VCaP (cell line): ENCODE data around the gene ARID3B.
A peak's percentile ranks its signal among the peaks of the same experiment; 100 is the strongest.

Experiments
- H3K27ac ChIP-seq: fragments of 450-650 bp; 2 replicates; pipeline ENCODE4 v1.5.1; 2017
- TF ChIP-seq, protein P1 (sequence below): fragments of 450-650 bp; conservative IDR thresholded peaks from 2 replicates; pipeline ENCODE4 v1.5.1; 2017; ENCODE audit warnings: mild to moderate bottlenecking, moderate library complexity

Gene ARID3B

DNA sequence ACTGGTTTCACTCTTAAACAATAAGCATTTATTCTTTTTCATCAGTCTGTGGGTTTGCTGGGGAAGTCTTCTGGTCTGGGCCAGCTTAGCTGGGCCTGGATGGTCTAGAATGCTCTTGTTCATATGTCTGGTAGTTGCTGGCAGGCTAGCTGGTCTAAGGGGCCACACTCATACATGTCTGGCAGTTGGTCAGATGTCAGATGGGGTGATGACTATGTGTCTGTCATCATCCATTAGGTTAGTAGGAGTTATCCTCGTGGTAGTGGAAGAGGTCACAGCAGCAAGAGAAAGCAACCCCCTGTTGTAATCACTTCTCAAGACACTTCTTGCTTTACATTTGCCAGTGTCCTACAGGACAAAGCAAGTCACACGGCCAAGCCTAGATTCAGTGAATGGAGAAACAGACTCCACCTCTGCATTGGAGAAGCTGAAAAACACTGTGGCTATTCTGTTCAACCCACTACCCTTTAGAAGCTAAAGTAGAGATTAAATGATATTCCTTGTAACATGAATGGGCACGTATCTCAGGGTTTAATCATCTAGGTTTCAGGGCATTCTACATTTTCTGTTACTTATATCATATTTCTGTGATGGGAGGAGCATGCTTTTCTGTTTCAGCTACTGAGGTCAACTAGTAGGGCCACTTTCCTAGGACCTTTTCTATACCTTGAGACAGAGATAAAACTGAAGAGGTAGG lies 5.5 kb upstream of the ARID3B start:
- TF ChIP-seq, protein P1, sequence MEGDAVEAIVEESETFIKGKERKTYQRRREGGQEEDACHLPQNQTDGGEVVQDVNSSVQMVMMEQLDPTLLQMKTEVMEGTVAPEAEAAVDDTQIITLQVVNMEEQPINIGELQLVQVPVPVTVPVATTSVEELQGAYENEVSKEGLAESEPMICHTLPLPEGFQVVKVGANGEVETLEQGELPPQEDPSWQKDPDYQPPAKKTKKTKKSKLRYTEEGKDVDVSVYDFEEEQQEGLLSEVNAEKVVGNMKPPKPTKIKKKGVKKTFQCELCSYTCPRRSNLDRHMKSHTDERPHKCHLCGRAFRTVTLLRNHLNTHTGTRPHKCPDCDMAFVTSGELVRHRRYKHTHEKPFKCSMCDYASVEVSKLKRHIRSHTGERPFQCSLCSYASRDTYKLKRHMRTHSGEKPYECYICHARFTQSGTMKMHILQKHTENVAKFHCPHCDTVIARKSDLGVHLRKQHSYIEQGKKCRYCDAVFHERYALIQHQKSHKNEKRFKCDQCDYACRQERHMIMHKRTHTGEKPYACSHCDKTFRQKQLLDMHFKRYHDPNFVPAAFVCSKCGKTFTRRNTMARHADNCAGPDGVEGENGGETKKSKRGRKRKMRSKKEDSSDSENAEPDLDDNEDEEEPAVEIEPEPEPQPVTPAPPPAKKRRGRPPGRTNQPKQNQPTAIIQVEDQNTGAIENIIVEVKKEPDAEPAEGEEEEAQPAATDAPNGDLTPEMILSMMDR: no peak
- no peak overlapping the region for H3K27ac ChIP-seq

DNA sequence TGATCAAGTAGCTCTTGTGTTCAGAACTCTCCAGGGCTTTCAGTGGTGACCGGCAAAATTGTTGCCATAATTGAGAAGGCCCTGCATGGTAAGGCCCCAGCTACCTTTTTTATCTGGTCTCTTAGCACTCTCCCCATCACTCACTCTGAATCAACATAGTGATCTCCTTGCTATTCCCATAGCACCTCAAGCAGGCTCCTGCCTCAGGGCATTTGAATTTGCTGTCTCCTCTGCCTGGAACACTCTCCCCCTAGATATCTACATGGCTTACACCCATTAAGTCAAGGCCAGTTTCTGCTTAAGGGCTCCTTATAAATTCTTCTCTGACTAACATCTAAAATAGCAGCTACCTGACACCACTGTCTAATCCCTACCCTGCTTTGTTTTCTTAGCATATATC lies 3.3 kb upstream of the ARID3B start:
- H3K27ac ChIP-seq: no peak overlapping the region
- TF ChIP-seq, protein P1: no peak

DNA sequence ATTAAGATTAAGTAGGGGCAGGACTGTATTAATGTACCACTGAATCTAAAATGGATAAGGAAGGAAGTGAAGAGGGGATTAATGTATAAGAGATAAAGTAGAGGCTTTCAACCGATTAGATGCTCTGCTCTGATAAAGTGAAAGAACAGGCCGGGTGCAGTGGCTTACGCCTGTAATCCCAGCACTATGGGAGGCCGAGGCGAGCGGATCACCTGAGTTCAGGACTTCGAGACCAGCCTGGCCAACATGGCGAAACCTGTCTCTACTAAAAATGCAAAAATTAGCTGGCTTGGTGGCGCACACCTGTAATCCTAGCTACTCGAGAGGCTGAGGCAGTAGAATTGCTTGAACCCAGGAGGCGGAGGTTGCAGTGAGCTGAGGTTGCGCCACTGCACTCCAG lies 1.5 kb upstream of the ARID3B start:
- peak overlapping the region; percentile 85 for H3K27ac ChIP-seq

DNA sequence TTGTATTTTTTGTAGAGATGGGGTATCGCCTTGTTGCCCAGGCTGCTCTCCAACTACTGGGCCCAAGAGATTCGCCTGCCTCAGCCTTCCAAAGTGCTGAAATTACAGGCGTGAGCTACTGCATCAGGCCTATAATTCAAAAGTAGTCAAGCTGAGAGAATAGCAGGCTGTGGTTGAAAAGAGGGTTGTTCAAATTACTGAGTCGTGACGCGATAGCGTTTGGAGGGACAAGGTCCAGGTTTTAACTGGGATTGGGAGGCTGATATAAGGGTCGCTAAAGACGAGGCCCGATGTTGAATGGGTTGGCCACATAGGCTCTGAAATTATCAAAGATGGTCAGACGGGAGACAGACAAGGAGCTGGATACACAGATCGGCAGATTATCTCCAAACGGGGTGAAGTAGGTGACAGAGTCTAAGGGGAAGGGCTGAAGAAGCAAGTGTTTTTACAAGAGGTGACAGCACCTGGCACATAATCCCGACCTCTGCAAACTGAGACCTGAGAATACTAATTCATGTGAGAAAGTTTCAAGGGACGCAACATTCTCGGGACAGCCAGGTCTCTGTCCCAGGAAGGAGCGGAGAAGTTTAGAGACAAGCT lies 759 bp upstream of the ARID3B start:
- H3K27ac ChIP-seq: peak overlapping the region; percentile 85
- TF ChIP-seq, protein P1: no peak

DNA sequence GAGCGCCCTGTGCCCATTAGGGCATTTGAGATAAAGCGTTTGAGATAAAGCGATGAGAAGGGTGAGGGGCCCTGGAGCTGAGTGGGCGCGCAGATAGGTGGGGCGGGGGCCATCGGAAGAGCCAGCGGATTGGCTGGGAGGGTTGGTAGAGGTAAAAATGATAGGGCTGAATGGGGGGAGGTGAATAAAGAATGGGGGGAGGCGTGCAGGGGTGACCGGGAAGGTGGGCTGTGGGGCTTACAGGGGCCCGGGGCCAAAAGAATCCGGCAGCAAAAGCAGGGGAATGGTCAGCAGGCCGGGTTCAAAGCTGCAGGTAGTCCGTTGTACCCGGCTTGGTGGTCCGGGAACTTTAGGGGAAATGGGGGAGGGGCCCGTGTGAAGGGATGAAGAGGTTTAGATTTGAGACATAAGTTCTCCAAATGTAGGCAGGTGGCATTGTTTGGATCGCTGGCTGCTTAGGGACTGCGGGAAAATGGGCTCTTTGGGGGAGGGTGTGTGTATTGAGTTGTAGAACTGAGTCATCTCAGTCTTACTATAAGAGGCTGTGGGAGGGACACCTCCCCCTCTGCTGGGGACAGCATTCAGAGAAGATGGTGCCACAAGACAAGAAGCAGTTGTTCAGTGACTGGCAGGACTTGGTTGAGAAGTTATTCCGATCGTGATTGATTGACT lies 610 bp downstream of the ARID3B start:
- H3K27ac ChIP-seq: peak overlapping the region; percentile 85
- TF ChIP-seq, protein P1: no peak

DNA sequence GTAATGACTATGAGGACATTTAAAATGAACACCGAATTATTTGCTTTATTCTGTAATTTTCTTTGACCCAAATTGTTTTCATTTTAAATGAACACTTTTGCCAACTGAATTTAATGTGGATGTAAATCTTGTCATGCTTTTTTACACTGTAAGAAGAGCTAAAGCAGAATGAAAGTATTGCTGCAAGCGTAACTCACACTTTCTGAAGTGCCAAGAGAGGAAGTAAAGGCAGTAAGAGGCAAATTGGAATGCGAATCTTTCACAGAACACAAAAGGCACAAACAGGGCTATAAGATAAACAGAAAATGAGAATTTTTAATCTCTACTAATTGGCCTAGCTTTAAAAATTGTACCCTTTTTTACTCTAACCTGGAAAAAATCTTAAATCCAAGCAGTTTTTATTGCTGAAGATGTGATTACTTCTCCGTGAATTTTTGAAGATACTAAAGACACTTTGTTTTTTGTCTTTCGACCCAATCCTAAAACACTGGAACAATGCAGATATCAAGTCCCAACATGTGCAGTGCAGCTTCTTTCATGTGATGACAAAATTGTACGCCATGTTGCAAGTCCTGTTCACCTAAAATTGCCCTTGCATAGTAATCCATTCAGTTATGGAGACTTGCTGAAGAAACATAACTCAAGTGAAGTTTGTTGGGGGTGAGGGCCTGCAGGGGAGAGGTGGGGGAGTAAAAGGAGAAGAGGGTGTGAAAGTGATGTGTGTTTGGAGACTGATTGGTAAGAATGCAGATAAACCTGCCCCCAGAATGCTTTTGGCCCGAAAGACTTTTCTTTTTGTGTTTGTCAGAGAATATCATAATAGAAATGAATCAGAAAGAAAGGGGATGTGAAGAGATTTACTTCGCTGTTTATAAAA lies 1.4 kb downstream of the ARID3B start:
- TF ChIP-seq, protein P1: no peak
- peak overlapping the region; percentile 85; the same call in 1 of the 2 replicates for H3K27ac ChIP-seq

DNA sequence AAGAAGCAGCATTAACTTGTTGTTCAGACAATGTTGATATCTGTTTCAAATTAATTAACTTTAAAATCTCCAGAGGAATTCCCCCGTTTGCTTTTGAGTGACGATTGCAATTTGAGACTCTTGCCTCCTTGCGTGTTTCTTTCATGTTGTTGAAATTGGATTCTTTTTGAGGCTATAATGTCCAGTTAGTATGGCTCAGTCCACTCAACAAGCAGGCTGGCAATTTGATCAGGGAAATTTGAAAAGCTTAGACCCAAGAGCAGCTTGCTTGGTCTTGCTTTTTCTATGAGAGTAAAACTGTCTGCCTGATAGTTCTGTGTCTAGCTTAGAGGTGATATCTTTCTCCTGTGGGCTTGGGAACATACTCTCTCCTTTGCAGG lies 2.0 kb downstream of the ARID3B start:
- TF ChIP-seq, protein P1: no peak
- no peak overlapping the region for H3K27ac ChIP-seq
